IMR-90 (cell line): Measurements from ENCODE around the gene KDM5B. TPM values are rescaled to one million over a fixed set of nuclear protein-coding genes. Genes with fewer than 3 reads are reported as not detected.

Source experiments
- ATAC-seq: fragments of 200-7000 bp; cut with Tn5 transposase; 2 replicates; pipeline ENCODE4 v1.9.1; 2020; ENCODE audit warnings: low read depth, mild to moderate bottlenecking, moderate library complexity
- BruUV-seq: library from RNA; stranded (reverse); fragments of 400-500 nt; replicated peaks from 2 replicates; lab custom pipeline; 2021; lab: Mats Ljungman, UMichigan
- CTCF ChIA-PET: fragments of 300-600 bp; formaldehyde crosslinking; extraction: SDS; loops from one replicate; lab custom pipeline; 2021; ENCODE audit warnings: antibody characterized with exemption; lab: Yijun Ruan, JAX
- POLR2A ChIA-PET: fragments of 300-600 bp; sonication (Branson Sonifier 250); formaldehyde crosslinking; loops from one replicate; lab custom pipeline; 2022; ENCODE audit warnings: antibody characterized with exemption; ENCODE audit not compliant: unreplicated experiment; lab: Charles Lee
- DNase-seq: peaks from one replicate; pipeline ENCODE4 v3.0.0; 2013
- H2AFZ ChIP-seq: replicated peaks from 2 replicates; pipeline ENCODE3; 2013; ENCODE audit warnings: low read length, mild to moderate bottlenecking; ENCODE audit not compliant: poor library complexity
- H2AK5ac ChIP-seq: 2 replicates; pipeline ENCODE4 v1.6.1; 2013; ENCODE audit warnings: low read depth, low read length, inconsistent platforms
- H2AK9ac ChIP-seq: replicated peaks from 2 replicates; pipeline ENCODE3; 2013; ENCODE audit warnings: mild to moderate bottlenecking, low read depth, low read length, moderate library complexity; ENCODE audit not compliant: poor library complexity
- H2BK120ac ChIP-seq: 2 replicates; pipeline ENCODE4 v1.6.1; 2013; ENCODE audit warnings: low read depth, low read length, inconsistent platforms
- H2BK15ac ChIP-seq: 3 replicates; pipeline ENCODE4 v1.6.1; 2013; ENCODE audit warnings: low read depth, low read length, inconsistent platforms
- H2BK20ac ChIP-seq: 2 replicates; pipeline ENCODE4 v1.6.1; 2013; ENCODE audit warnings: low read depth, mild to moderate bottlenecking, inconsistent platforms, low read length, moderate library complexity
- H2BK5ac ChIP-seq: 2 replicates; pipeline ENCODE4 v1.6.1; 2013; ENCODE audit warnings: mild to moderate bottlenecking, low read depth, low read length, inconsistent platforms; ENCODE audit not compliant: poor library complexity, severe bottlenecking
- H3K14ac ChIP-seq: replicated peaks from 2 replicates; pipeline ENCODE4 v1.6.1; 2013; ENCODE audit warnings: low read depth, low read length, inconsistent platforms
- H3K18ac ChIP-seq: 2 replicates; pipeline ENCODE4 v1.6.1; 2013; ENCODE audit warnings: low read depth, low read length, control low read depth
- H3K23ac ChIP-seq: 2 replicates; pipeline ENCODE4 v1.6.1; 2013; ENCODE audit warnings: low read depth, low read length, inconsistent platforms
- H3K27ac ChIP-seq: 2 replicates; pipeline ENCODE4 v1.5.1; 2013; ENCODE audit warnings: mild to moderate bottlenecking, control low read depth, low read length; ENCODE audit not compliant: insufficient read depth
- H3K27me3 ChIP-seq: 2 replicates; pipeline ENCODE4 v1.6.1; 2013; ENCODE audit warnings: low read length; ENCODE audit not compliant: control insufficient read depth, insufficient read depth
- H3K36me3 ChIP-seq: 2 replicates; pipeline ENCODE4 v1.6.1; 2013; ENCODE audit warnings: low read length, mixed read lengths; ENCODE audit not compliant: control insufficient read depth, insufficient read depth
- H3K4ac ChIP-seq: 2 replicates; pipeline ENCODE4 v1.6.1; 2013; ENCODE audit warnings: low read depth, low read length, inconsistent platforms
- H3K4me1 ChIP-seq: 2 replicates; pipeline ENCODE4 v1.6.1; 2013; ENCODE audit warnings: low read length, mixed read lengths; ENCODE audit not compliant: control insufficient read depth, insufficient read depth
- H3K4me2 ChIP-seq: 2 replicates; pipeline ENCODE4 v1.6.1; 2013; ENCODE audit warnings: low read depth, mild to moderate bottlenecking, control low read depth, low read length, moderate library complexity
- H3K4me3 ChIP-seq: 2 replicates; pipeline ENCODE4 v1.5.1; 2013; ENCODE audit warnings: low read depth, mild to moderate bottlenecking, control low read depth, low read length, moderate library complexity; ENCODE audit not compliant: insufficient read depth
- H3K56ac ChIP-seq: 2 replicates; pipeline ENCODE4 v1.6.1; 2013; ENCODE audit warnings: low read length, inconsistent platforms; ENCODE audit not compliant: insufficient read depth; ENCODE audit errors: extremely low read depth
- H3K79me1 ChIP-seq, 2 experiments: 2 replicates each; pipeline ENCODE4 v1.6.1; 2013; ENCODE audit warnings: low read length in 2 of 2, inconsistent platforms in 1 of 2, low read depth in 1 of 2
- H3K9ac ChIP-seq: 2 replicates; pipeline ENCODE4 v1.6.1; 2013; ENCODE audit warnings: low read depth, low read length, control low read depth
- H3K9me1 ChIP-seq: 2 replicates; pipeline ENCODE4 v1.6.1; 2013; ENCODE audit warnings: low read length, inconsistent platforms; ENCODE audit not compliant: insufficient read depth
- H3K9me3 ChIP-seq: 2 replicates; pipeline ENCODE4 v1.6.1; 2013; ENCODE audit warnings: low read length; ENCODE audit not compliant: control insufficient read depth, insufficient read depth
- H4K20me1 ChIP-seq: 2 replicates; pipeline ENCODE4 v1.6.1; 2013; ENCODE audit warnings: low read length, inconsistent platforms; ENCODE audit not compliant: insufficient read depth
- H4K5ac ChIP-seq: 2 replicates; pipeline ENCODE4 v1.6.1; 2013; ENCODE audit warnings: mild to moderate bottlenecking, low read depth, low read length, control low read depth
- H4K8ac ChIP-seq, 2 experiments: 2 replicates each; pipeline ENCODE4 v1.6.1; 2013; ENCODE audit warnings: low read depth in 2 of 2, low read length in 2 of 2, control low read depth in 1 of 2, inconsistent platforms in 1 of 2
- H4K91ac ChIP-seq: 2 replicates; pipeline ENCODE4 v1.6.1; 2013; ENCODE audit warnings: low read depth, low read length, inconsistent platforms; ENCODE audit not compliant: insufficient read depth
- RAD21 ChIP-seq: IDR thresholded peaks from 2 replicates; pipeline ENCODE4 v1.6.1; 2012; ENCODE audit warnings: low read length, improper control_type of control experiment
- RCOR1 ChIP-seq: IDR thresholded peaks from 2 replicates; pipeline ENCODE4 v1.6.1; 2012; ENCODE audit warnings: mild to moderate bottlenecking, low read length, improper control_type of control experiment; ENCODE audit not compliant: insufficient replicate concordance
- WGBS, 2 experiments: methylation state at CpG; one replicate each; pipeline versions ENCODE4 v1.1.5 to v1.1.7; 2013; ENCODE audit warnings: missing lambda C conversion rate in 2 of 2; ENCODE audit not compliant: insufficient read length in 1 of 2; ENCODE audit errors: extremely low coverage in 2 of 2; 5-methylcytosine and 5-hydroxymethylcytosine counted together
- dilution Hi-C: fragments of 300-500 bp; cut with HindIII; formaldehyde crosslinking; loops from one replicate; pipeline ENCODE4 v1.14.3; 2018; ENCODE audit warnings: low sequenced_read_pairs; ENCODE audit not compliant: unreplicated experiment
- in situ Hi-C: fragments of 300-500 bp; cut with MboI; formaldehyde crosslinking; loops from 3 replicates; pipeline ENCODE4 v1.14.3; 2019; ENCODE audit warnings: low sequenced_read_pairs, inconsistent platforms, mixed read lengths
- intact Hi-C: fragments of 100-400 bp; cut with micrococcal nuclease; formaldehyde crosslinking; loops from 2 replicates; pipeline ENCODE4 v1.10.0; 2022
- polyA plus RNA-seq, 3 experiments: library from polyadenylated mRNA; depleted of rRNA; stranded (reverse); fragments of >200 nt; gene quantifications; 2 replicates each; pipeline ENCODE4 v1.2.3, GENCODE V29; 2012; ENCODE audit warnings: low replicate concordance in 1 of 3
- total RNA-seq: library from RNA; depleted of rRNA; stranded (reverse); fragments of >200 nt; gene quantifications from 2 replicates; pipeline ENCODE4 v1.2.3, GENCODE V29; 2012

The KDM5B gene
- total and polyA plus RNA-seq, 2 of the 4 experiments (the other 2 are of a cell fraction): 28.8 to 82.1 TPM

DNA sequence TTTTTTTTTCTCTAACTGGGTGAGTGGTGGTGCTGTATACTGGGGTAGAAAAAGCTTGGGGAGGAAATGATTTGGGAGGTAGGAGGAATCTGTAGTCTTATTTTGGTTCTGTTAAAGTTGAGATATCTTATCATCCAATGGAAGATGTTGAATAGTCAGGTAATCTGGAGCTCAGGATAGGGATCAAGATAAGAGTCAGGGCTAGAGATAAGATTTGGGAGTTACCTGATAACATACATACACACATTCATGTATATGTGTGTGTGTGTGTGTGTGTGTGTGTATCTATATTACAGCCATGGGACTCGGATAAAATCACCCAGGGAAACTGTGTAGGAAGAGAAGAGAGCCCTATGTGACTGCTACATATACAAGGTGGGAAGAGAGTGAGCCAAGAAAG is 10.6 kb upstream of the KDM5B start:
- Histone ChIP-seq H2BK15ac (no peak overlapping the region), H3K36me3 (no peaks in the 10 kb centered on the region), H3K4ac (no peak overlapping the region), H4K8ac (no peak overlapping the region), H2AK9ac (no peak overlapping the region), H3K56ac (no peak overlapping the region), H4K91ac (no peak overlapping the region), H2AK5ac (no peak overlapping the region), H2BK20ac (no peak overlapping the region), H3K79me1 (no peaks in the 10 kb centered on the region), H4K5ac (no peak overlapping the region), H4K20me1 (no peaks in the 10 kb centered on the region), H2AFZ (no peak overlapping the region), H3K23ac (no peak overlapping the region), H3K4me2 (no peak overlapping the region), H3K27me3 (peaks cover 16% of the 10 kb centered on the region), H3K9ac (no peak overlapping the region), H3K4me1 (no peaks in the 10 kb centered on the region), H2BK5ac (no peak overlapping the region), H3K9me3 (no peaks in the 10 kb centered on the region), H3K18ac (no peak overlapping the region), H2BK120ac (no peak overlapping the region), H3K27ac (no peak overlapping the region), H3K14ac (no peak overlapping the region), H3K9me1 (no peaks in the 10 kb centered on the region), H3K4me3 (no peak overlapping the region)
- ATAC-seq (no peak), DNase-seq (no peak)
- no CpG with 5 or more reads among the region's 1 CpG for WGBS, 2 experiments
- no peak for TF ChIP-seq RAD21
- TF ChIP-seq RCOR1: no peak
- POLR2A ChIA-PET: no interaction called here
- in situ Hi-C loops: no loop called here
- dilution Hi-C loops: no loop called here
- BruUV-seq: no TSS peak
- CTCF ChIA-PET: interaction anchor here (0.6 kb wide), 1 partner anchor 44 kb away, joined by 3 read pairs; no protein-coding TSS in a partner anchor
- intact Hi-C loops: no loop called here
